MCF 10A (cell line): Measurements from ENCODE around the gene LRRC58. TPM values are rescaled to one million over a fixed set of nuclear protein-coding genes. Genes with fewer than 3 reads are reported as not detected.
A peak's percentile ranks its signal among the peaks of the same experiment; 100 is the strongest.

ENCODE experiments used
- BruUV-seq: library from RNA; stranded (reverse); fragments of 400-500 nt; replicated peaks from 2 replicates; lab custom pipeline; 2021; lab: Mats Ljungman, UMichigan
- CTCF ChIA-PET: fragments of 300-600 bp; sonication (Branson Sonifier 250); formaldehyde crosslinking; extraction: SDS; loops from one replicate; lab custom pipeline; 2021; ENCODE audit warnings: antibody characterized with exemption, inconsistent platforms; lab: Yijun Ruan, JAX
- POLR2A ChIA-PET: fragments of 300-600, 350-650 bp; sonication (Branson Sonifier 250); formaldehyde crosslinking; extraction: SDS; loops from one replicate; lab custom pipeline; 2020; ENCODE audit warnings: antibody characterized with exemption, inconsistent platforms; lab: Yijun Ruan, JAX
- DNase-seq: peaks from one replicate; pipeline ENCODE4 v3.0.0-alpha.2; 2018; ENCODE audit not compliant: unreplicated experiment
- H3K27ac Mint-ChIP-seq: one replicate; pipeline ENCODE4 v1.8.0; 2022; ENCODE audit warnings: mild to moderate bottlenecking, low read depth, mixed read lengths; ENCODE audit not compliant: unreplicated experiment
- H3K27me3 Mint-ChIP-seq: one replicate; pipeline ENCODE4 v1.8.0; 2022; ENCODE audit warnings: mixed read lengths; ENCODE audit not compliant: insufficient read depth, unreplicated experiment
- H3K36me3 Mint-ChIP-seq: one replicate; pipeline ENCODE4 v1.8.0; 2022; ENCODE audit warnings: mild to moderate bottlenecking, moderate library complexity, mixed read lengths; ENCODE audit not compliant: insufficient read depth, unreplicated experiment
- H3K4me1 Mint-ChIP-seq: one replicate; pipeline ENCODE4 v1.8.0; 2022; ENCODE audit warnings: mixed read lengths; ENCODE audit not compliant: insufficient read depth, unreplicated experiment
- H3K4me3 Mint-ChIP-seq: one replicate; pipeline ENCODE4 v1.8.0; 2022; ENCODE audit warnings: mild to moderate bottlenecking, moderate library complexity, mixed read lengths; ENCODE audit not compliant: unreplicated experiment
- H3K9me3 Mint-ChIP-seq: one replicate; pipeline ENCODE4 v1.8.0; 2022; ENCODE audit warnings: mixed read lengths; ENCODE audit not compliant: unreplicated experiment
- CTCF ChIP-seq: fragments of 200-600 bp; IDR thresholded peaks from one replicate; pipeline ENCODE4 v1.8.0; 2022; ENCODE audit warnings: antibody characterized with exemption, mild to moderate bottlenecking; ENCODE audit not compliant: unreplicated experiment
- intact Hi-C: fragments of 100-400 bp; cut with micrococcal nuclease; formaldehyde crosslinking; loops from 2 replicates; pipeline ENCODE4 v1.14.1; 2022
- total RNA-seq: library from RNA; stranded (reverse); gene quantifications from 2 replicates; pipeline ENCODE4 v1.2.3, GENCODE V29; 2022

Gene LRRC58
- total RNA-seq, 1 experiment from 2014 or later = 25.8 TPM

DNA sequence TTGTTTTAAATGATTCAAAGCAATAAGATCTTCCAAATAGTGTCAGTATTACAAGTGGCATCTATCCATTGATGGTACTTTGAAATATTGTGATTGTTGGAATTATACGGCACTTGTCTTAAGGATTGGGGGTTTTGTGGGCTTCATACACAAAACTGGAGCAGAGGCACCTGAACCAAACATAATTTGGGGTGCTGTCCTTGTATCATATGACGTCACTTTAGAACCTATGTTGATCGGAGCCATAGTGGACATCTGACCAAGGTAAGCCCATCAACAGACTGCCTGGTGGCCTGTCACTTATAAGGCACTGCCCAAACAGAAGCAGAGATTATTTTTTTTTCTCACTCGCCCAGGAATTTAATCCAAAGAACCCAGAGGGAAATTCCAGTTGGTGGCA lies 2.9 kb upstream of the LRRC58 start:
- no peaks in the 10 kb centered on the region for H3K27me3 Mint-ChIP-seq
- no peak overlapping the region for H3K27ac Mint-ChIP-seq
- intact Hi-C loops = no loop called here
- TF ChIP-seq CTCF = no peak
- no TSS peak for BruUV-seq
- DNase-seq = no peak
- no peaks in the 10 kb centered on the region for H3K9me3 Mint-ChIP-seq
- POLR2A ChIA-PET = interaction anchor here (0.7 to 4.3 kb wide), 2 partner anchors 65 to 250 kb away, joined by 3 to 76 read pairs; no protein-coding TSS in a partner anchor
- no peak overlapping the region for H3K4me3 Mint-ChIP-seq
- CTCF ChIA-PET = interaction anchor here (0.9 to 6.1 kb wide), 2 partner anchors 65 to 66 kb away, joined by 3 to 63 read pairs; no protein-coding TSS in a partner anchor
- peaks cover 13% of the 10 kb centered on the region for H3K36me3 Mint-ChIP-seq
- peaks cover 16% of the 10 kb centered on the region for H3K4me1 Mint-ChIP-seq

- TF ChIP-seq CTCF = no peak
- peak; percentile 69 for DNase-seq
- peak overlapping the region; percentile 83 for H3K27ac Mint-ChIP-seq
- CTCF ChIA-PET = interaction anchor here (0.5 to 6.1 kb wide), 5 partner anchors 10 to 404 kb away, joined by 3 to 63 read pairs (median 5); no protein-coding TSS in a partner anchor
- H3K4me3 Mint-ChIP-seq = peak overlapping the region; percentile 77
- H3K36me3 Mint-ChIP-seq = peaks cover 23% of the 10 kb centered on the region
- H3K4me1 Mint-ChIP-seq = peaks cover 26% of the 10 kb centered on the region
- intact Hi-C loops = no loop called here
- POLR2A ChIA-PET = interaction anchor here (0.6 to 4.3 kb wide), 27 partner anchors 7 to 1089 kb away, joined by 3 to 76 read pairs (median 5); partner anchors contain the start of genes GSK3B, GTF2E1, NDUFB4 and TIMMDC1
- BruUV-seq = no TSS peak
- H3K9me3 Mint-ChIP-seq = no peaks in the 10 kb centered on the region
- H3K27me3 Mint-ChIP-seq = no peaks in the 10 kb centered on the region
Measured at GRCh38 chr3:120350401-120350941, 1.3 kb upstream of the LRRC58 start.

- peak overlapping the region; percentile 77 for H3K4me3 Mint-ChIP-seq
- no peaks in the 10 kb centered on the region for H3K27me3 Mint-ChIP-seq
- ChIA-PET POLR2A (interaction anchor here (0.6 to 4.3 kb wide), 31 partner anchors 8 to 1399 kb away, joined by 3 to 76 read pairs (median 4); partner anchors contain the start of genes GOLGB1, GSK3B, GTF2E1 and NDUFB4), CTCF (interaction anchor here (0.6 to 6.1 kb wide), 9 partner anchors 11 to 776 kb away, joined by 4 to 63 read pairs (median 5); no protein-coding TSS in a partner anchor)
- BruUV-seq = no TSS peak
- intact Hi-C loops = loop anchor here (1.0 to 10.0 kb wide), 5 partner anchors 68 to 393 kb away; partner anchors contain the start of genes GSK3B, GTF2E1 and RABL3
- DNase-seq = no peak
- TF ChIP-seq CTCF = no peak
- H3K9me3 Mint-ChIP-seq = no peaks in the 10 kb centered on the region
- H3K4me1 Mint-ChIP-seq = peaks cover 31% of the 10 kb centered on the region
- peaks cover 25% of the 10 kb centered on the region for H3K36me3 Mint-ChIP-seq
- peak overlapping the region; percentile 83 for H3K27ac Mint-ChIP-seq
Measured at GRCh38 chr3:120349855-120350125, 636 bp upstream of the LRRC58 start.
